Tibial nerve (tissue), 4 donors: ENCODE data around the gene RBP7. TPM values are rescaled to one million over a fixed set of nuclear protein-coding genes. Genes with fewer than 3 reads are reported as not detected.

Experiments
- DNase-seq, 2 donors: peaks; one replicate each; pipeline ENCODE4 v3.0.0-alpha.2; 2019; ENCODE audit warnings: low spot score in 2 of 2
- H3K27ac ChIP-seq, 4 donors: fragments of 200-600 bp; sonication (generic) in 3 of 4; one replicate each; pipeline ENCODE4 v1.5.1; 2017 to 2019; ENCODE audit warnings: mild to moderate bottlenecking in 1 of 4
- H3K27me3 ChIP-seq, 2 donors: fragments of 200-600 bp; sonication (generic) in 1 of 2; one replicate each; pipeline versions ENCODE4 v1.5.1 to v1.6.0; 2017 to 2019
- H3K36me3 ChIP-seq, 3 donors: fragments of 200-600 bp; sonication (generic); one replicate each; pipeline ENCODE4 v1.5.1; 2018 to 2019
- H3K4me1 ChIP-seq, 4 donors: fragments of 200-600 bp; sonication (generic) in 3 of 4; one replicate each; pipeline ENCODE4 v1.5.1; 2017 to 2019
- H3K4me3 ChIP-seq, 4 donors: fragments of 200-600 bp; sonication (generic) in 3 of 4; one replicate each; pipeline ENCODE4 v1.5.1; 2017 to 2019; ENCODE audit warnings: mild to moderate bottlenecking in 1 of 4, moderate library complexity in 1 of 4
- H3K9me3 ChIP-seq, 4 donors: fragments of 200-600 bp; sonication (generic) in 3 of 4; one replicate each; pipeline ENCODE4 v1.5.1; 2017 to 2019
- EP300 ChIP-seq, 2 donors: sonication (generic); formaldehyde crosslinking; IDR thresholded peaks; one replicate each; pipeline ENCODE4 v1.6.1; 2017; ENCODE audit warnings: antibody characterized with exemption in 2 of 2, mild to moderate bottlenecking in 1 of 2
- POLR2A ChIP-seq, 2 donors: fragments of 450-650 bp; IDR thresholded peaks; one replicate each; pipeline ENCODE4 v1.6.1; 2017; ENCODE audit warnings: antibody characterized with exemption in 2 of 2, mild to moderate bottlenecking in 2 of 2, moderate library complexity in 2 of 2
- WGBS, 2 donors: methylation state at CpG; one replicate each; pipeline ENCODE4 v1.1.5; 2018; 5-methylcytosine and 5-hydroxymethylcytosine counted together
- small RNA-seq: library from RNA; depleted of rRNA; stranded (forward); fragments of <200 nt; gene quantifications from one replicate; pipeline ENCODE3, GENCODE V24; 2016
- total RNA-seq, 4 donors: library from RNA; depleted of rRNA; stranded (reverse); fragments of >200 nt; gene quantifications; one replicate each; pipeline ENCODE4 v1.1.0, GENCODE V29; 2016
- TF ChIP-seq, protein P1 (sequence below), 5 experiments: fragments of 200-600 bp in 3 of 5; fragments of 450-650 bp in 2 of 5; sonication (generic) in 3 of 5; IDR thresholded peaks; one replicate each; pipeline ENCODE4 v1.5.1; 2016 to 2019; ENCODE audit warnings: antibody characterized with exemption in 5 of 5, mild to moderate bottlenecking in 3 of 5, moderate library complexity in 2 of 5

Gene RBP7
- total RNA-seq, 4 donors from 2014 or later = 17.2 to 54.3 (median 33.7) TPM

DNA sequence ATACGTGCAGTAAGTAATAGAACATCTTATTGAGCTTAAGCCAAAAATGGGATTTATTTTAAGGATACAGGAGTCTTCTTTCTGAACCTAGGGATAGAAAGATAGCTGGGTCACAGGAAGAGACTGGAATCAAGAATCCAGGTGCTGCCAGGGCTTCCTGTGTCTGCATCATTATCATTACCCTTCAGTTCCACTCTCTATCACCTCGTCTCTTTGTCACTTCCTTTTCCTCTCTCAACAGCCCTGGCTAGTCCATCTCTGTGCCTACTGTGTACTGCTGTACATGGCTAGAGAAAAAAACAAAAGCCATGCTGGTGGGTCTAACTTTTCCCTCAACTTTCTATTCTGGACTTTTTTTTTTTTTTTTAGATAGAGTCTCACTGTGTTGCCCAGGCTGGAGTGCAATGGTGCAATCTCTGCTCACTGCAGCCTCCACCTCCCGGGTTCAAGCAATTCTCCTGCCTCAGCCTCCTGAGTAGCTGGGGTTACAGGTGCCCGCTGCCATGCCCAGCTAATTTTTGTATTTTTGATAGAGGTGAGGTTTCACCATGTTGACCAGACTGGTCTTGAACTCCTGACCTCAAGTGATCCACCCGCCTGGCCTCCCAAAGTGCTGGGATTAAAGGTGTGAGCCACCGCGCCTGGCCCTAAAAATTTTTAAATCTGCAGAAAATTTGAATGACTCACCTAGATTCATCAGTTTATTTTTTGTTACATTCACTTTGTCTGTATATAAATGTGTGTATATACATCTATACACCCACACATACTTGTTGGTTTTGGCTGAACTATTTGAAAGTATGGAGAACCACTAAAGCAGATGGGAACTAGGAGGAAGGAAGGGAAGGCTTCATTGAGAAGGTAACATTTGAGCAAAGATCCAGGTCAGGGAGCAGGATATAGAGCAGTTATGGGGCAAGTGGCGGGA lies 67.7 kb downstream of the RBP7 start:
- H3K4me1 ChIP-seq = peaks cover 0 to 50% (median 23%) of the 10 kb centered on the region in 4 donors
- no peaks in the 10 kb centered on the region for H3K9me3 ChIP-seq
- peak overlapping the region; percentile 40 to 93 (median 82) for H3K27ac ChIP-seq
- no peaks in the 10 kb centered on the region for H3K27me3 ChIP-seq
- no peak overlapping the region for H3K4me3 ChIP-seq
- 83 to 90% methylated on average over 8 of the region's 8 CpGs for WGBS, 2 donors
- TF ChIP-seq, protein P1, sequence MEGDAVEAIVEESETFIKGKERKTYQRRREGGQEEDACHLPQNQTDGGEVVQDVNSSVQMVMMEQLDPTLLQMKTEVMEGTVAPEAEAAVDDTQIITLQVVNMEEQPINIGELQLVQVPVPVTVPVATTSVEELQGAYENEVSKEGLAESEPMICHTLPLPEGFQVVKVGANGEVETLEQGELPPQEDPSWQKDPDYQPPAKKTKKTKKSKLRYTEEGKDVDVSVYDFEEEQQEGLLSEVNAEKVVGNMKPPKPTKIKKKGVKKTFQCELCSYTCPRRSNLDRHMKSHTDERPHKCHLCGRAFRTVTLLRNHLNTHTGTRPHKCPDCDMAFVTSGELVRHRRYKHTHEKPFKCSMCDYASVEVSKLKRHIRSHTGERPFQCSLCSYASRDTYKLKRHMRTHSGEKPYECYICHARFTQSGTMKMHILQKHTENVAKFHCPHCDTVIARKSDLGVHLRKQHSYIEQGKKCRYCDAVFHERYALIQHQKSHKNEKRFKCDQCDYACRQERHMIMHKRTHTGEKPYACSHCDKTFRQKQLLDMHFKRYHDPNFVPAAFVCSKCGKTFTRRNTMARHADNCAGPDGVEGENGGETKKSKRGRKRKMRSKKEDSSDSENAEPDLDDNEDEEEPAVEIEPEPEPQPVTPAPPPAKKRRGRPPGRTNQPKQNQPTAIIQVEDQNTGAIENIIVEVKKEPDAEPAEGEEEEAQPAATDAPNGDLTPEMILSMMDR (IDR thresholded peaks at IDR 0.05) = no peak
- no peak for TF ChIP-seq POLR2A (IDR thresholded peaks at IDR 0.05)
- TF ChIP-seq EP300 (IDR thresholded peaks at IDR 0.05) = no peak
- no peaks in the 10 kb centered on the region for H3K36me3 ChIP-seq
- no peak for DNase-seq

DNA sequence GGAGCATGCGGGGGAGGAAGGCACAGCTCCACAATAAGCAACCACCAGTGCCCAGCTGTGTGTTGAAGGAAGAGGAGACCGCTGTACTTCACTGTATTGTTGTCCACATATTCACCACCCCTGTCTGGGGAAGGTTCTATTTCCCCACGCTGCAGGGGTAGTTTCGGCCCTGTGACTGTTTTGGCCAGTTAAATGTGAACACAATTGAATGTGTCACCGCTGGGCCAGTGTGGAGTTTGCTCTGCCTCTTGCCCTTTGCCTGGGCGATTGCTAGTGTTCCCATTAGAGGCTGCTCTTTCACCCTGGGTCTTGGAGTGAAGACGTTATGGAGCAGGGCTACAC lies 68.3 kb downstream of the RBP7 start:
- peak in 1 of 2 donors; percentile 80 for TF ChIP-seq EP300 (IDR thresholded peaks at IDR 0.05)
- TF ChIP-seq, protein P1 (IDR thresholded peaks at IDR 0.05) = no peak
- no peak overlapping the region for H3K4me3 ChIP-seq
- no peaks in the 10 kb centered on the region for H3K27me3 ChIP-seq
- H3K27ac ChIP-seq = peak overlapping the region; percentile 40 to 93 (median 82)
- WGBS, 2 donors = 24 to 32% methylated on average over 7 of the region's 7 CpGs
- no peaks in the 10 kb centered on the region for H3K9me3 ChIP-seq
- DNase-seq = no peak
- H3K36me3 ChIP-seq = no peaks in the 10 kb centered on the region
- H3K4me1 ChIP-seq = peaks cover 0 to 50% (median 23%) of the 10 kb centered on the region in 4 donors

Small RNA genes lying within 50 kb of the gene (small RNA-seq; reads per million reads assigned to genes)
- not detected for gene MIR5697

Other genes starting within 250 kb of the RBP7 start
- 10 to 100 TPM; 60.9 to 90.6 (median 72.5) TPM for gene CLSTN1, start 173.3 kb upstream of the RBP7 start, total RNA-seq
- 10 to 100 TPM; 17.0 to 24.9 (median 20.3) TPM for gene CTNNBIP1, start 87.0 kb upstream of the RBP7 start, total RNA-seq
- 10 to 100 TPM; 21.6 to 40.2 (median 32.0) TPM for gene LZIC, start 53.8 kb upstream of the RBP7 start, total RNA-seq
- gene NMNAT1, start 53.8 kb upstream of the RBP7 start, total RNA-seq = 1 to 10 TPM; 3.8 to 6.0 (median 4.6) TPM
- gene UBE4B, start 35.7 kb downstream of the RBP7 start, total RNA-seq = 10 to 100 TPM; 31.2 to 48.6 (median 44.0) TPM
- gene KIF1B, start 213.3 kb downstream of the RBP7 start, total RNA-seq = 10 to 100 TPM; 50.6 to 76.2 (median 66.0) TPM